HG03432 (cell line): ENCODE measurements around the gene PAXX.

Experiments
- ATAC-seq: cut with Tn5 transposase; IDR thresholded peaks from one replicate; pipeline ENCODE4 v1.9.1; 2021; ENCODE audit warnings: mild to moderate bottlenecking, moderate library complexity; ENCODE audit not compliant: unreplicated experiment

PAXX gene

DNA sequence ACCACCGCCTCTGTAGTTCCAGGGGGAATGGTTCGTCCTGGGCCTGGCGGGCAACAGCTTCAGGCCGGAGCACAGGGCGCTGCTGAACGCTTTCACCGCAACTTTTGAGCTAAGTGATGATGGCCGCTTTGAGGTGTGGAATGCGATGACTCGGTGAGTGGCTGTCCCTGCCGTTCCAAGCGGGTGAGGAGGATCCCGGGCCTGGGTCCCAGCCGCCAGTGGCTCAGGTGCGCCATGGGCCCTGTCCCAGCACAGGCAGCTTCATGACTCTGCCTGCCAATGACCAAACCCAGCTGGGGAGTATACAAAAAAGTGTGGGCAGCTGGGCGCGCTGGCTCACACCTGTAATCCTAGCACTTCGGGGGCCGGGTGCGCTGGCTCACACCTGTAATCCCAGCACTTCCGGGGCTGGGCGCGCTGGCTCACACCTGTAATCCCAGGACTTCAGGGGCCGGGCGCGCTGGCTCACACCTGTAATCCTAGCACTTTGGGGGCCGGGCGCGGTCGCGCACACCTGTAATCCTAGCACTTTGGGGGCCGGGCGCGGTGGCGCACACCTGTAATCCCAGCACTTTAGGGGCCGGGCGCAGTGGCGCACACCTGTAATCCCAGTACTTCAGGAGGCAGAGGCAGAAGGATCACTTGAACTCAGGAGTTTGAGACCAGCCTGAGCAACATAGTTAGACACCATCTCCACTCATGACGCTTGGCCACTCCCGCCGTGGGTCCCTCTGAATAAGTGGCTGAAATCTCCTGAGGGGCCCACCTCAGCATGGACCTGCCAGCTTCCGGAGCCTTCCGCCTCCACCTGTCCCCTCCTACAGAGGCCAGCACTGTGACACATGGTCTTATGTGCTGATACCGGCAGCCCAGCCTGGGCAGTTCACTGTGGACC, 39.1 kb upstream of the PAXX start:
- ATAC-seq, result no peak

- no peak for ATAC-seq
Observed at GRCh38 chr9:136953771-136954269, 38.4 kb upstream of the PAXX start.

- no peak for ATAC-seq
Observed at GRCh38 chr9:136954270-136955083, 37.7 kb upstream of the PAXX start.

DNA sequence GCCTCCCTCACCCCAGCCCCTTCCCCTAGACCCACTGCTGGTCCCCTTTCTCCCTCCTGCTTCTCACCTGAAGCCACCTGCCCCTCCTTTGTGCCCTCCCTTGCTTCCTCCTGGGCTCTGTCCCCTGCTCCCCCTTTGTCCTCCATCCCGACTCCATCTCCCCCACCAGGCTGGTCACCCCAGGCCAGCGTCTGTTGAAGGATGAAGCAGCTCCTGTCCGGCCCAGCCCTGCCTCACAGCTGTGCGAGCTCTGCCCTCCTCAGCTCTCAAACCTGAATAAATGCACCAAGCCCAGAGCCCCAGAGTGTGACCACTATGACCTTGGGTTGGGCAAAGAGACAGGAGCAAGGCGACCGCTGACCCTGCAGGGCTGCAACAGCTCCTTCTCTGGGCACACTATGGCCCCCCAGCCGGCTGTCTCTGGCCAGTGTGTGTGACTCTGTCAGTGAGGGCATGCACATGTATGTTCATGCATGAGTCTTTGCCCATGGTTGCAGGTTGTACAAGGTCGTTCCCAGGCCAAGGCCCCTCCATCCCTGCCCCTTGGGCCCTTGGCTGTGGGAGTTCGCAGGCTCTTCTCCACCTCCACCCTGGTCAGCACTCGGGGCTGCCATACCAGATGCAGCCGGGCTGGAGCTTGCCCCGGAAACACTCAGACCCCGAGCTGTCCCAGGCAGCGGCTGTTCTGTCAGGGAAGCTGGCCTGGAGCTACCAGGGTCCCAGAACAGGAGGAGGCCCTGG, 36.9 kb upstream of the PAXX start:
- ATAC-seq, result no peak

GRCh38 chr9:136955943-136956335, 36.3 kb upstream of the PAXX start:
- ATAC-seq, result no peak

GRCh38 chr9:136956604-136957003, 35.6 kb upstream of the PAXX start:
- ATAC-seq, result no peak

- ATAC-seq, result no peak
Observed at GRCh38 chr9:136957461-136957860, 34.8 kb upstream of the PAXX start.

- no peak for ATAC-seq
Observed at GRCh38 chr9:136957901-136958300, 34.3 kb upstream of the PAXX start.

DNA sequence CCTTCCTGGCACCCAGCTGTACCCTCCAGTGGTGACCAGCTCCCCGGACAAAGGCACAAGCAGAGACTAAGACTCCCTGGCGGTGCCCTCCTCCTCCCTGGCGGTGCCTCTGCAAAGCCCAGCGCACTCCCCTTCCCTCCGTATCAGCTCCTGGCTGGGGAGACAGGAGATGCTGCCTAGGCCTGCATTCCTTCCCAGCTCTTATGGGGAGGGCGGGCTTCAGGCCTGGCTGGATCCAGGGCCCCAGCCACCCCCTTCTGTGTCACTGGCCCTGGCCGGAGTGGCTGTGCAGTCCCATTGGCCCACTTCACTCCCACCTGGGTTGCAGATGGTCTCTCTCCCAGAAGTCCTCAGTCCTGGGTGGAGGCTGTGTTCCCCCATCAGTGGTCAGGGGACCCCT, 33.7 kb upstream of the PAXX start:
- ATAC-seq, result no peak

DNA sequence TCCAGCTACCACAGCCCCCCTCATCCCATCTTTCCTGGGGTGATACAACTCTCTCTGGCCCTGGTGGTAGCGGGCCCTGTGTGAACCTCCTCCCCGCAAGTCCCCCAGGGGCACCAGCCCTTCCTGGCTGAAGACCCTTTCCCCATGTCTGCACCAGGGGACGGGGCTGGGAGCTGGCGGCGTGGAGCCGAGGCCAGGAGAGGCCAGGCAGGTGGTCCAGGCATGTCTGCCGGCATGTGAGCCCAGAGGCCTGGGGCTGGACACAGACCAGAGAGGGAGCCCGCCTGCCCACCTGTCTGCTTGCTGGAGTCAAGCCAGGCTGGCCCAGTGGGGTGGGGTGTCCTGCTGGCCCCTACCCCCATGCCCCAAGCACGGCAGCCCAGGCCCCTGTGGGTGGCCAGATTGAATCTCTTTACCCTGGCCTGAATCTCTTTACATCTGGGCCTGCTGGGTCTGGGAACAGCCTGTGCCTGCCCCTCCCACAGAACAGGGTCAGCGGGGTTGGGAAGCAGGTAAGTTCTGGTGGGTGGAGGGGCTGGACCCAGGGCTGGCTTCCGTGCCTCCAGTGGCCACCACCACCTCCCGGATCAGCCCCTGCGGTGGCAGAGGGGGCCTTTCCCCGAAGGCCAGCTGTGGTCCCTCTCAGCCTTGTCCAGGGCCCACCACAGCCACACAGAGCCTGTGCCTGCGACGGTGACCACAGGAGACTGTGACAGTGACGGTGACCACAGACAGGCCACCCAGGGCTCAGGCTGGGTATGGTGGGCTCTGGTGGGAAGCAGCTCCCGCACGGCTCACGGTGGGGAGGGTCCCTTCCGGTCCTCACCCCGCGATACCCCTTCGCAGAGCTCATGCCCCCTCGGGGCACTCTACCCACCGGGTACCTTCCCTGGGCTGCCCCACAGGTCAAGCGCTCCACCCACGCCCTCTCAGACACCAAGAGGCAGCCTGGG, 33.0 kb upstream of the PAXX start:
- no peak for ATAC-seq

GRCh38 chr9:136960212-136960937, 31.8 kb upstream of the PAXX start:
- ATAC-seq, result no peak

DNA sequence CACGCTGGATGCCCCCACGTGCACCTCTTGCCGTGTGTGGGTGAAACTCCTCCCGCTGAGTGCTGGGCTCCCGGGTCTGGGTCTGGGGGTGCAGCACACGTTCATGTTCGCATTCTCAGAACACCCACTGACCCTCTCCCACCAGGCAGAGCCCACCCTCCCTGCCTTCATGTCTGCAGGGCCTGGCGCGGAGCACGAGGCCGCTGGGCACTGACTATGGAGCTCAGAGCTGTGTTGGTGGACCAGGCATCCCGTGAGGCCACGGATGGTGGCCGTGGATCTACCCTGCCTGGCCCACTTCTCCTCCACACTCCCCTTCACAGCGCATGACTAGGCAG, 31.3 kb upstream of the PAXX start:
- ATAC-seq, result no peak

DNA sequence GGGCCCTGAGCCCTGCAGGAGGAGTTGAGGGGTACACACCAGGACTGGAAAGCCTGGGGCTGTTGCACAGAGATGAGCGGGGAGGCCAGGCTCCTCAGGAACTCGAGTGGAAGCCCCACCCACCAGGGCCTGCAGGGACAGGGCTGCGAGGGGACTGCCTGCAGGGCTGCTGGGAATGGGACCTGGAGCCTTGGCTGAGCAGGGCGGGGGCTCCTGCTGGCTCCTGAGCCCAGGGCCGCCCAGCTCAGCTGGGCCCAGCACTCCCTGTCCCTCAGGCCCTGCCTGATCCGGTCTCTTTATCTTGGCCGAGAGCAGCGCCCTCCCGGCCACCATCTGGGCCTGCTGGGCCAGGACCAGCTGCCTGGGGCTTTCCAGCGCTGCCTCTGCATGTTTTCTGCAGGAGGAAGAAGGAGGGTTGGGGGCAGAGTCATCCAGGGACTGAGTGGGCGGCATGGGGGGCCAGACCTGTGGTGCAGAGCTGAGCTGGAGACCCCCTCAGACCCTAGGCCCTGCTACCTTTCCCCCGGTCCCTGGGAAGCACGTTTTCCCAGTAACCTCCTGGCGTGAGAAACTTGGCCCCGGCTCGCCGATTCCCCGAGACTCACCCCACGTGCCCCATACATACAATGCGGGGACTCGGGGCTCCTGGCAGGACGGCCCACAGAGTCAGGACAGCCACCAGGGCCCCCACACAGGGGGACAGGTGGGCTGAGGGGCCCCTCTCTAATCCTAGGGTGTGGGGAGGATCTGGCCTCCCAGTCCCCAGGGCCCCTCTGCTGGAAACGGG, 30.8 kb upstream of the PAXX start:
- no peak for ATAC-seq

DNA sequence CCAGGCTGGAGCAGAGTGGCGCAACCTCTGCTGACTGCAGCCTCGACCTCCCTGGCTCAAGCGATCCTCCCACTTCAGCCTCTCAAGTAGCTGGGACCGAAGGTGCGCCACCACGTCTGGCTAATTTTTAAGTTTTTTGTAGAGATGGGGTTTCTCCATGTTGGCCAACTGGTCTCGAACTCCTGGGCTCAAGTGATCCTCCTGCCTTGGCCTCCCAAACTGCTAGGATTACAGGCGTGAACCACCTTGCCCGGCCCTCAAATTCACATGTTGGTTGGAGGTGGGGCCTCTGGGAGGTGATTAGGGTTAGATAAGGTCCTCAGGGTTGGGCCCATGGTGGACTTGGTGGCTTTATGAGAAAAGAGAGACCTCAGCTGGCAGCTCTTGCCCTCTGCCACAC, 30.1 kb upstream of the PAXX start:
- ATAC-seq, result no peak

- ATAC-seq, result no peak
Observed at GRCh38 chr9:136962701-136963248, 29.4 kb upstream of the PAXX start.

GRCh38 chr9:136963341-136963740, 28.9 kb upstream of the PAXX start:
- ATAC-seq, result no peak

DNA sequence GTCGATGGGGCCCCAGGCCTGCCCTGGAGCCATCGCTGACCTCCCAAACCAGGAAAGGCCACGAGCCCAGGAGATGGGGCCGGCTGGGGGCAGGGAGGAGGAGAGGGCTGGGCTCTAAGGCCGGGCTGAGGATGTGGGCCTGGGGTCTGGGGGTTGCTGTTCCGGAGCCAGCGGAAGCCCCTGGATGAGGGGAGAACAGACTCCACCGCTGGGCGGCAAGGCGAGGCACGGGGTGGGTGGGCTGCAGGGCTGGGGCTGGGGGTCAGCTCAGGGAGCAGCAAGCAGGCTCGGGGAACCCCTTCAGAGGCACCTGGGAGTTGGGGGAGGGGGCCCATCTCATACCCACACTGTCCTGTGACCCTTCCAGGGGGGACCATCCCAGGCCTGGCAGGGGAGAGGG, 28.5 kb upstream of the PAXX start:
- ATAC-seq, result no peak

GRCh38 chr9:136964171-136964689, 28.0 kb upstream of the PAXX start:
- ATAC-seq, result no peak
